Liver (tissue), 9 donors: ENCODE measurements around the gene ANO5. TPM values are rescaled to one million over a fixed set of nuclear protein-coding genes. Genes with fewer than 3 reads are reported as not detected.

Experiments used
- DNase-seq: peaks from one replicate; pipeline ENCODE4 v3.0.0-alpha.2; 2017; ENCODE audit warnings: low spot score
- H3K27ac ChIP-seq, 2 donors: one replicate each; pipeline ENCODE4 v1.7.0; 2013; ENCODE audit warnings: inconsistent platforms in 2 of 2, low read length in 2 of 2, control low read depth in 1 of 2, low read depth in 1 of 2, mild to moderate bottlenecking in 1 of 2
- H3K27me3 ChIP-seq, 4 donors: one replicate each; pipeline versions ENCODE4 v1.6.1 to v1.7.0; 2013; ENCODE audit warnings: low read length in 3 of 4, inconsistent platforms in 1 of 4, mild to moderate bottlenecking in 1 of 4, moderate library complexity in 1 of 4; ENCODE audit not compliant: control insufficient read depth in 4 of 4, insufficient read depth in 4 of 4
- H3K36me3 ChIP-seq, 4 donors: one replicate each; pipeline versions ENCODE4 v1.6.1 to v1.7.0; 2013; ENCODE audit warnings: low read length in 3 of 4, mild to moderate bottlenecking in 3 of 4, low read depth in 1 of 4, moderate library complexity in 1 of 4; ENCODE audit not compliant: control insufficient read depth in 4 of 4, insufficient read depth in 3 of 4
- H3K4me1 ChIP-seq, 4 donors: one replicate each; pipeline versions ENCODE4 v1.6.1 to v1.7.0; 2013; ENCODE audit warnings: low read length in 3 of 4, mild to moderate bottlenecking in 3 of 4, moderate library complexity in 1 of 4; ENCODE audit not compliant: control insufficient read depth in 4 of 4, insufficient read depth in 4 of 4
- H3K4me3 ChIP-seq, 3 donors: one replicate each; pipeline versions ENCODE4 v1.6.1 to v1.7.0; 2013; ENCODE audit warnings: low read length in 3 of 3, control low read depth in 1 of 3, low read depth in 1 of 3, mild to moderate bottlenecking in 1 of 3
- H3K9ac ChIP-seq, 2 donors: one replicate each; pipeline ENCODE4 v1.7.0; 2013; ENCODE audit warnings: low read length in 2 of 2, mild to moderate bottlenecking in 2 of 2, moderate library complexity in 2 of 2, control low read depth in 1 of 2, low read depth in 1 of 2
- H3K9me3 ChIP-seq, 4 donors: one replicate each; pipeline versions ENCODE4 v1.6.1 to v1.7.0; 2013; ENCODE audit warnings: low read length in 3 of 4; ENCODE audit not compliant: control insufficient read depth in 4 of 4
- EGR1 ChIP-seq, 2 donors: IDR thresholded peaks; 2 replicates each; pipeline ENCODE4 v1.6.1; 2016 to 2018; ENCODE audit warnings: antibody characterized with exemption in 2 of 2, low read depth in 2 of 2
- FOXA2 ChIP-seq: IDR thresholded peaks from 2 replicates; pipeline ENCODE4 v1.6.1; 2016; ENCODE audit warnings: antibody characterized with exemption
- HNF4A ChIP-seq, 2 donors: conservative IDR thresholded peaks; 2 replicates each; pipeline ENCODE4 v1.6.1; 2016; ENCODE audit warnings: antibody characterized with exemption in 2 of 2, mild to moderate bottlenecking in 2 of 2
- HNF4G ChIP-seq: IDR thresholded peaks from 2 replicates; pipeline ENCODE4 v1.6.1; 2016; ENCODE audit warnings: antibody characterized with exemption
- JUND ChIP-seq, 2 donors: IDR thresholded peaks; 2 replicates each; pipeline ENCODE4 v1.6.1; 2016; ENCODE audit warnings: antibody characterized with exemption in 2 of 2
- NR2F2 ChIP-seq: IDR thresholded peaks from 2 replicates; pipeline ENCODE4 v1.6.1; 2016; ENCODE audit warnings: antibody characterized with exemption
- RAD21 ChIP-seq, 2 donors: IDR thresholded peaks; 2 replicates each; pipeline ENCODE4 v1.6.1; 2016; ENCODE audit warnings: antibody characterized with exemption in 2 of 2, mild to moderate bottlenecking in 2 of 2
- RXRA ChIP-seq, 2 donors: IDR thresholded peaks; 2 replicates each; pipeline ENCODE4 v1.6.1; 2017 to 2018; ENCODE audit warnings: antibody characterized with exemption in 2 of 2, mild to moderate bottlenecking in 1 of 2
- SP1 ChIP-seq: IDR thresholded peaks from 2 replicates; pipeline ENCODE4 v1.6.1; 2018; ENCODE audit warnings: antibody characterized with exemption, mild to moderate bottlenecking
- TAF1 ChIP-seq: conservative IDR thresholded peaks from 2 replicates; pipeline ENCODE4 v1.6.1; 2016; ENCODE audit warnings: antibody characterized with exemption, mild to moderate bottlenecking
- YY1 ChIP-seq: IDR thresholded peaks from 2 replicates; pipeline ENCODE4 v1.6.1; 2016; ENCODE audit warnings: antibody characterized with exemption, mild to moderate bottlenecking
- WGBS: extraction: QIAGEN DNeasy Blood & Tissue Kit; methylation state at CpG from one replicate; pipeline ENCODE4 v1.1.7; 2013; 5-methylcytosine and 5-hydroxymethylcytosine counted together
- polyA plus RNA-seq, 2 donors: library from polyadenylated mRNA; stranded (reverse) in 1 of 2; unstranded in 1 of 2; fragments of 200-250 nt in 1 of 2; fragments of >200 nt in 1 of 2; fragmentation: Nextera tagmentation in 1 of 2; extraction: Ambion mirVana in 1 of 2; gene quantifications; one replicate each; pipeline versions ENCODE4 v1.2.1 to v1.2.3, GENCODE V29; 2013 to 2015
- total RNA-seq, 2 donors: library from RNA; depleted of rRNA; stranded (reverse); fragments of >200 nt; gene quantifications; one replicate each; pipeline ENCODE4 v1.2.3, GENCODE V29; 2014
- TF ChIP-seq, protein P1 (sequence below): IDR thresholded peaks from 2 replicates; pipeline ENCODE4 v1.6.1; 2016; ENCODE audit warnings: antibody characterized with exemption
- TF ChIP-seq, protein P2 (sequence below): IDR thresholded peaks from 2 replicates; pipeline ENCODE4 v1.6.1; 2016; ENCODE audit warnings: antibody characterized with exemption
- TF ChIP-seq, protein P3 (sequence below): IDR thresholded peaks from 2 replicates; pipeline ENCODE4 v1.6.1; 2016; ENCODE audit warnings: antibody characterized with exemption
- TF ChIP-seq, protein P4 (sequence below): IDR thresholded peaks from 2 replicates; pipeline ENCODE4 v1.6.1; 2016; ENCODE audit warnings: antibody characterized with exemption, mild to moderate bottlenecking
- donor health status: healthy.
- donor health status: healthy.
- donor health status: healthy.
- donor health status: healthy.
- donor health status: healthy.

Gene ANO5
- total and polyA plus RNA-seq, 4 donors = 1.0 to 4.5 (median 1.2) TPM

DNA sequence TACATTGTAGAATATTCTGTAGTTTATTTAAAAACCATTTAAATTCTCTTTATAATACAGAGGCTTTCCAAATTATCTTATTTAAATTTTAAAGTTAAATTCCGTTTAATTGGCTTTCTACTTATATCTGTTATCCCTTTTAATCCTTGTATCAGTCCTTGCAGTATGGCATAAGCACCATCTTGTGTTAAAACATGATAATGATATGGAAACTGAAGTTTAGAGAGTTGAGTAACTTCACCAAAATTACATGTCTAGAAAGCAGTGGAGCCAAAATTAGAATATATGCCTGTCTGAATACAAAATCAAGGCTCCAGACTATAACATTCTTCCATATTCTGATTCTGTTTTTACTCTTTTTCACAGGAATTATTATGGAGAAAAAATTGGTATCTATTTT is 57.0 kb downstream of the ANO5 start (continued):
- TF ChIP-seq, protein P1, sequence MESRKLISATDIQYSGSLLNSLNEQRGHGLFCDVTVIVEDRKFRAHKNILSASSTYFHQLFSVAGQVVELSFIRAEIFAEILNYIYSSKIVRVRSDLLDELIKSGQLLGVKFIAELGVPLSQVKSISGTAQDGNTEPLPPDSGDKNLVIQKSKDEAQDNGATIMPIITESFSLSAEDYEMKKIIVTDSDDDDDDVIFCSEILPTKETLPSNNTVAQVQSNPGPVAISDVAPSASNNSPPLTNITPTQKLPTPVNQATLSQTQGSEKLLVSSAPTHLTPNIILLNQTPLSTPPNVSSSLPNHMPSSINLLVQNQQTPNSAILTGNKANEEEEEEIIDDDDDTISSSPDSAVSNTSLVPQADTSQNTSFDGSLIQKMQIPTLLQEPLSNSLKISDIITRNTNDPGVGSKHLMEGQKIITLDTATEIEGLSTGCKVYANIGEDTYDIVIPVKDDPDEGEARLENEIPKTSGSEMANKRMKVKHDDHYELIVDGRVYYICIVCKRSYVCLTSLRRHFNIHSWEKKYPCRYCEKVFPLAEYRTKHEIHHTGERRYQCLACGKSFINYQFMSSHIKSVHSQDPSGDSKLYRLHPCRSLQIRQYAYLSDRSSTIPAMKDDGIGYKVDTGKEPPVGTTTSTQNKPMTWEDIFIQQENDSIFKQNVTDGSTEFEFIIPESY = no peak
- no peak for TF ChIP-seq FOXA2
- no peak for TF ChIP-seq SP1
- no peak for TF ChIP-seq RAD21 (IDR thresholded peaks at IDR 0.05)
- TF ChIP-seq RXRA (IDR thresholded peaks at IDR 0.05) = no peak
- TF ChIP-seq NR2F2 = no peak
- no peak for TF ChIP-seq JUND (IDR thresholded peaks at IDR 0.05)

DNA sequence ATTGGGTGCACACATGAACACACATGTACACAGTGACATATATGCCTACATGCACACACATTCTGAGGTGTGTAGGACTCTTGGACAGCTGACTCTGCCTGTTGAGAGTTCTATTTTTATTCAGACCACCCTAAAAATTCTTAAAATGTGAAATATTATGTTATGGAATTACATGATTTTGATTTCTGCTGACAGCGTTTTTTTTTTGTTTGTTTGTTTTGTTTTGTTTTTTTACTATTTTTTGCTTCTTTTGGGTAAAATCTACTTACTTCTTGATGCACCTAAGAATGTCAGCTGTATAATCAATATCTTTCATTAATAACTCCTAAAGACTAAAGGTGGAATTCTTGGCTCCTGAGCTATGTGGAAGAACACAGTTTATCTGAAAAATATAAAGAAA is 64.0 kb downstream of the ANO5 start:
- Histone ChIP-seq H3K9ac (no peak overlapping the region), H3K27ac (no peak overlapping the region), H3K36me3 (no peaks in the 10 kb centered on the region), H3K4me1 (no peaks in the 10 kb centered on the region), H3K9me3 (no peaks in the 10 kb centered on the region), H3K27me3 (no peaks in the 10 kb centered on the region), H3K4me3 (no peak overlapping the region)
- 93% methylated on average over 1 of the region's 1 CpG for WGBS
- TF ChIP-seq HNF4A (conservative IDR thresholded peaks at IDR 0.05) = no peak
- TF ChIP-seq FOXA2 = no peak
- TF ChIP-seq, protein P2, sequence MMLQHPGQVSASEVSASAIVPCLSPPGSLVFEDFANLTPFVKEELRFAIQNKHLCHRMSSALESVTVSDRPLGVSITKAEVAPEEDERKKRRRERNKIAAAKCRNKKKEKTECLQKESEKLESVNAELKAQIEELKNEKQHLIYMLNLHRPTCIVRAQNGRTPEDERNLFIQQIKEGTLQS = no peak
- TF ChIP-seq, protein P3, sequence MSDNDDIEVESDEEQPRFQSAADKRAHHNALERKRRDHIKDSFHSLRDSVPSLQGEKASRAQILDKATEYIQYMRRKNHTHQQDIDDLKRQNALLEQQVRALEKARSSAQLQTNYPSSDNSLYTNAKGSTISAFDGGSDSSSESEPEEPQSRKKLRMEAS = no peak
- no peak for TF ChIP-seq SP1
- TF ChIP-seq EGR1 (IDR thresholded peaks at IDR 0.05; ENCODE audit: low read depth in 2 of 2) = no peak
- no peak for TF ChIP-seq RAD21 (IDR thresholded peaks at IDR 0.05)
- no peak for TF ChIP-seq NR2F2
- TF ChIP-seq, protein P1 = no peak
- no peak for TF ChIP-seq HNF4G
- TF ChIP-seq TAF1 = no peak
- TF ChIP-seq RXRA (IDR thresholded peaks at IDR 0.05) = no peak
- DNase-seq = no peak

DNA sequence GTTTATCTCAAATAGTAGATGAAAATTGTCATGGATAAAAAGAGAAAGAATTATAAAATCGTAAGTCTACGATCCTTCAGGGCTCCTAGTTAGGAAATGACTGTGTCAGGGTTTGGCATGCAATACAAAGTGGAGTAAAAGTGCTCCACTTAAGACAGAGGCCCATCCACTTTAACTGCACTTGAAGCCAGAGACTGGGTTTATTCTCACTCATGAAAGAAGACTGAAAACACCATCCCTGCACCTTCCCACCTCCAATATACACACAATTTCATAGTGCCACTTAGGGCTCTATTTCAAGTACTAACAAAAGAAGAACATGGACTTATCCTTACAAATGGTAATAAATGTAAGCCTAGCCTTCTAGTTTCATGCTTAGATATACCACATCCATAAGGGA is 70.7 kb downstream of the ANO5 start:
- H3K9ac ChIP-seq = no peak overlapping the region
- no peak overlapping the region for H3K4me3 ChIP-seq
- DNase-seq = no peak
- peaks cover 0 to 3% (median under 1%) of the 10 kb centered on the region in 4 donors for H3K36me3 ChIP-seq
- WGBS = 95% methylated on average over 2 of the region's 2 CpGs
- no peak overlapping the region for H3K27ac ChIP-seq
- no peaks in the 10 kb centered on the region for H3K4me1 ChIP-seq
- H3K27me3 ChIP-seq = no peaks in the 10 kb centered on the region
- no peaks in the 10 kb centered on the region for H3K9me3 ChIP-seq
- TF ChIP-seq JUND (IDR thresholded peaks at IDR 0.05) (no peak), RAD21 (IDR thresholded peaks at IDR 0.05) (no peak), NR2F2 (no peak), RXRA (IDR thresholded peaks at IDR 0.05) (no peak), TAF1 (no peak), HNF4A (conservative IDR thresholded peaks at IDR 0.05) (no peak), YY1 (no peak), SP1 (no peak), FOXA2 (no peak), EGR1 (IDR thresholded peaks at IDR 0.05; ENCODE audit: low read depth in 2 of 2) (no peak), HNF4G (no peak)
- TF ChIP-seq, protein P1 = no peak
- TF ChIP-seq, protein P2 = no peak
- TF ChIP-seq, protein P3 = no peak
- TF ChIP-seq, protein P4, sequence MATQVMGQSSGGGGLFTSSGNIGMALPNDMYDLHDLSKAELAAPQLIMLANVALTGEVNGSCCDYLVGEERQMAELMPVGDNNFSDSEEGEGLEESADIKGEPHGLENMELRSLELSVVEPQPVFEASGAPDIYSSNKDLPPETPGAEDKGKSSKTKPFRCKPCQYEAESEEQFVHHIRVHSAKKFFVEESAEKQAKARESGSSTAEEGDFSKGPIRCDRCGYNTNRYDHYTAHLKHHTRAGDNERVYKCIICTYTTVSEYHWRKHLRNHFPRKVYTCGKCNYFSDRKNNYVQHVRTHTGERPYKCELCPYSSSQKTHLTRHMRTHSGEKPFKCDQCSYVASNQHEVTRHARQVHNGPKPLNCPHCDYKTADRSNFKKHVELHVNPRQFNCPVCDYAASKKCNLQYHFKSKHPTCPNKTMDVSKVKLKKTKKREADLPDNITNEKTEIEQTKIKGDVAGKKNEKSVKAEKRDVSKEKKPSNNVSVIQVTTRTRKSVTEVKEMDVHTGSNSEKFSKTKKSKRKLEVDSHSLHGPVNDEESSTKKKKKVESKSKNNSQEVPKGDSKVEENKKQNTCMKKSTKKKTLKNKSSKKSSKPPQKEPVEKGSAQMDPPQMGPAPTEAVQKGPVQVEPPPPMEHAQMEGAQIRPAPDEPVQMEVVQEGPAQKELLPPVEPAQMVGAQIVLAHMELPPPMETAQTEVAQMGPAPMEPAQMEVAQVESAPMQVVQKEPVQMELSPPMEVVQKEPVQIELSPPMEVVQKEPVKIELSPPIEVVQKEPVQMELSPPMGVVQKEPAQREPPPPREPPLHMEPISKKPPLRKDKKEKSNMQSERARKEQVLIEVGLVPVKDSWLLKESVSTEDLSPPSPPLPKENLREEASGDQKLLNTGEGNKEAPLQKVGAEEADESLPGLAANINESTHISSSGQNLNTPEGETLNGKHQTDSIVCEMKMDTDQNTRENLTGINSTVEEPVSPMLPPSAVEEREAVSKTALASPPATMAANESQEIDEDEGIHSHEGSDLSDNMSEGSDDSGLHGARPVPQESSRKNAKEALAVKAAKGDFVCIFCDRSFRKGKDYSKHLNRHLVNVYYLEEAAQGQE = no peak
